HCT116 (cell line): ENCODE measurements around the gene YKT6. TPM values are rescaled to one million over a fixed set of nuclear protein-coding genes. Genes with fewer than 3 reads are reported as not detected.

Experiments used
- ATAC-seq: fragments of 200-7000 bp; cut with Tn5 transposase; 2 replicates; pipeline ENCODE4 v1.9.1; 2020; ENCODE audit warnings: mild to moderate bottlenecking, moderate library complexity
- BruUV-seq: library from RNA; stranded (reverse); fragments of 400-500 nt; replicated peaks from 2 replicates; lab custom pipeline; 2021; lab: Mats Ljungman, UMichigan
- CTCF ChIA-PET: fragments of 300-600 bp; sonication (Branson Sonifier 250); formaldehyde crosslinking; loops from one replicate; lab custom pipeline; 2021; ENCODE audit warnings: antibody characterized with exemption; lab: Charles Lee
- POLR2A ChIA-PET: fragments of 300-600, 350-600 bp; sonication (Branson Sonifier 250); formaldehyde crosslinking; loops from one replicate; lab custom pipeline; 2021; ENCODE audit warnings: antibody characterized with exemption; lab: Charles Lee
- RAD21 ChIA-PET, 2 experiments: fragments of 300-600 bp; sonication (Branson Sonifier 250); formaldehyde crosslinking; loops; one replicate each; lab custom pipeline; 2023; ENCODE audit warnings: low total read pairs in 2 of 2; ENCODE audit not compliant: uncharacterized antibody in 2 of 2, unreplicated experiment in 2 of 2, low non-redundant PET in 1 of 2; lab: Charles Lee
- DNase-seq: peaks from one replicate; pipeline ENCODE4 v3.0.0-alpha.2; 2010; ENCODE audit warnings: low read depth, low spot score
- H2AFZ ChIP-seq: fragments of 200-600 bp; shearing (Covaris generic), sonication (generic); 2 replicates; pipeline ENCODE4 v1.6.1; 2017; ENCODE audit warnings: low read depth, mixed run types, mixed read lengths, antibody characterized with exemption, low read length; ENCODE audit not compliant: poor library complexity, severe bottlenecking
- H3K27ac ChIP-seq: 2 replicates; pipeline ENCODE4 v1.5.1; 2012; ENCODE audit warnings: low read depth, low read length
- H3K27me3 ChIP-seq: fragments of 200-600 bp; sonication (generic); 2 replicates; pipeline ENCODE4 v1.6.1; 2016; ENCODE audit warnings: mixed run types, low read length, mixed read lengths; ENCODE audit not compliant: insufficient read depth
- H3K36me3 ChIP-seq, 2 experiments: fragments of 200-500 bp in 1 of 2; fragments of 200-600 bp in 1 of 2; sonication (Bioruptor generic) in 1 of 2; sonication (generic) in 1 of 2; 2 replicates each; pipeline versions ENCODE4 v1.5.1 to v1.6.1; 2014 to 2016; ENCODE audit warnings: low read length in 2 of 2, inconsistent platforms in 1 of 2, mixed read lengths in 1 of 2, mixed run types in 1 of 2; ENCODE audit not compliant: insufficient read depth in 2 of 2, control insufficient read depth in 1 of 2
- H3K4me1 ChIP-seq, 2 experiments: fragments of 200-600 bp in 1 of 2; sonication (generic) in 1 of 2; 2 replicates each; pipeline versions ENCODE4 v1.5.1 to v1.6.1; 2012 to 2017; ENCODE audit warnings: low read length in 2 of 2, inconsistent platforms in 1 of 2, mild to moderate bottlenecking in 1 of 2, mixed read lengths in 1 of 2, mixed run types in 1 of 2, moderate library complexity in 1 of 2; ENCODE audit not compliant: insufficient read depth in 2 of 2, control insufficient read depth in 1 of 2
- H3K4me2 ChIP-seq: fragments of 200-600 bp; sonication (generic); 2 replicates; pipeline ENCODE4 v1.6.1; 2017; ENCODE audit warnings: mixed run types, low read length, mixed read lengths
- H3K4me3 ChIP-seq, 2 experiments: fragments of 200-600 bp in 1 of 2; sonication (generic) in 1 of 2; replicated peaks in 1 of 2; 2 replicates each; pipeline ENCODE4 v1.5.1; 2011 to 2016; ENCODE audit warnings: low read length in 2 of 2, control low read depth in 1 of 2, low read depth in 1 of 2, mild to moderate bottlenecking in 1 of 2, mixed read lengths in 1 of 2, mixed run types in 1 of 2
- H3K79me2 ChIP-seq: fragments of 200-600 bp; sonication (generic); 2 replicates; pipeline ENCODE4 v1.6.1; 2017; ENCODE audit warnings: mild to moderate bottlenecking, mixed run types, low read length, moderate library complexity, mixed read lengths; ENCODE audit not compliant: insufficient read depth
- H3K9ac ChIP-seq: fragments of 200-600 bp; sonication (generic); 2 replicates; pipeline ENCODE4 v1.6.1; 2016; ENCODE audit warnings: low read length, mixed read lengths
- H3K9me2 ChIP-seq: fragments of 200-600 bp; sonication (generic), shearing (Covaris generic); 2 replicates; pipeline ENCODE4 v1.6.1; 2017; ENCODE audit warnings: mixed run types, mild to moderate bottlenecking, moderate library complexity; ENCODE audit not compliant: insufficient read depth
- H3K9me3 ChIP-seq, 2 experiments: fragments of 200-500 bp in 1 of 2; fragments of 200-600 bp in 1 of 2; sonication (Bioruptor generic) in 1 of 2; sonication (generic) in 1 of 2; 2 replicates each; pipeline ENCODE4 v1.6.1; 2014 to 2017; ENCODE audit warnings: low read length in 2 of 2, mixed read lengths in 2 of 2, inconsistent platforms in 1 of 2, low read depth in 1 of 2, mild to moderate bottlenecking in 1 of 2, mixed run types in 1 of 2, moderate library complexity in 1 of 2; ENCODE audit not compliant: control insufficient read depth in 1 of 2, insufficient read depth in 1 of 2
- H4K20me1 ChIP-seq: fragments of 200-600 bp; sonication (generic), shearing (Covaris generic); 2 replicates; pipeline ENCODE4 v1.6.1; 2017; ENCODE audit warnings: mixed run types, mild to moderate bottlenecking, moderate library complexity; ENCODE audit not compliant: insufficient read depth
- POLR2A ChIP-seq: IDR thresholded peaks from 2 replicates; pipeline ENCODE4 v1.7.0; 2011; ENCODE audit warnings: borderline replicate concordance; ENCODE audit not compliant: insufficient read depth, insufficient read length; ENCODE audit errors: extremely low read depth
- RAD21 ChIP-seq: IDR thresholded peaks from 2 replicates; pipeline ENCODE4 v1.6.1; 2012; ENCODE audit warnings: low read depth, mild to moderate bottlenecking
- intact Hi-C: fragments of 100-400 bp; cut with micrococcal nuclease; formaldehyde crosslinking; loops from 2 replicates; pipeline ENCODE4 v1.10.0; 2022
- total RNA-seq: library from RNA; stranded (reverse); gene quantifications from one replicate; pipeline ENCODE4 v1.2.1, GENCODE V29; 2021; ENCODE audit not compliant: unreplicated experiment
- TF ChIP-seq, protein P1 (sequence below), 3 experiments: fragments of 200-600 bp in 1 of 3; sonication (generic) in 1 of 3; IDR thresholded peaks in 2 of 3; conservative IDR thresholded peaks in 1 of 3; 2 replicates each; pipeline ENCODE4 v1.5.1; 2012 to 2017; ENCODE audit warnings: low read depth in 2 of 3, low read length in 2 of 3, antibody characterized with exemption in 1 of 3, borderline replicate concordance in 1 of 3, control low read depth in 1 of 3, mild to moderate bottlenecking in 1 of 3, mixed read lengths in 1 of 3, mixed run types in 1 of 3, moderate library complexity in 1 of 3; ENCODE audit not compliant: insufficient read depth in 1 of 3
- TF ChIP-seq, protein P2 (sequence below): IDR thresholded peaks from 2 replicates; pipeline ENCODE4 v1.6.1; 2011; ENCODE audit warnings: mild to moderate bottlenecking, low read length, moderate library complexity; ENCODE audit not compliant: insufficient replicate concordance; ENCODE audit errors: extremely low read depth

Gene YKT6
- total RNA-seq, 1 experiment from 2014 or later, result 84.8 TPM

DNA sequence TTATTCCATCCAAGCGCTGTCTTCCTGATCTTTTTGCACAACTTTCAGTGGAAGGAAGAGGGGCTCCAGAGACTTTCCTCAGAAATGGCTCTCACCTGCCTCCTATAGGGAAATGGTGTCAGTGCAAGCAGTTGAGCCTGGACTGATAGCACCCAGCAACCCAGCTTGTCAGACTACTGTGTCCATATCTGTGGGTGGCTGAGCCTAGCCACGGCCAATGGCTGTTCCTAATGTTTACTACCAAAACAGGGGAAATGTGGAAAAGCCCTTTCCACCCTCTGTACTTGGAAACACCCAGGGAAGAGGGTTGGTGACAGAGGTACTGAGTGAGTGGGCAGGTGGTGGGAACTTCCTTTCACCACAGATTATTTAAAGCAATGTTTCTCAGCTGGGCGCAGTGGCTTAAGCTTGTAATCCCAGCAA lies 4.3 kb upstream of the YKT6 start:
- no peaks in the 10 kb centered on the region for H3K9me2 ChIP-seq
- CTCF ChIA-PET, result interaction anchor here (1.0 to 1.9 kb wide), 5 partner anchors 55 to 177 kb away, joined by 3 to 10 read pairs (median 5); no protein-coding TSS in a partner anchor
- H3K4me2 ChIP-seq, result no peak overlapping the region
- no peaks in the 10 kb centered on the region for H3K27me3 ChIP-seq
- H4K20me1 ChIP-seq, result no peaks in the 10 kb centered on the region
- no peak overlapping the region for H3K27ac ChIP-seq
- ATAC-seq, result peak; percentile 61
- H3K9ac ChIP-seq, result no peak overlapping the region
- peaks cover 0 to 16% of the 10 kb centered on the region in 2 experiments; a peak in 1 of 4 replicates for H3K4me1 ChIP-seq
- POLR2A ChIA-PET, result interaction anchor here (0.6 to 1.5 kb wide), 2 partner anchors 115 to 177 kb away, joined by 3 to 6 read pairs; no protein-coding TSS in a partner anchor
- DNase-seq, result peak; percentile 47
- H3K4me3 ChIP-seq, result no peak overlapping the region
- peak overlapping the region; percentile 52 for H2AFZ ChIP-seq
- intact Hi-C loops, result loop anchor here (1.0 to 2.0 kb wide), 3 partner anchors 65 to 124 kb away; partner anchors contain the start of gene POLM
- TF ChIP-seq, protein P1, sequence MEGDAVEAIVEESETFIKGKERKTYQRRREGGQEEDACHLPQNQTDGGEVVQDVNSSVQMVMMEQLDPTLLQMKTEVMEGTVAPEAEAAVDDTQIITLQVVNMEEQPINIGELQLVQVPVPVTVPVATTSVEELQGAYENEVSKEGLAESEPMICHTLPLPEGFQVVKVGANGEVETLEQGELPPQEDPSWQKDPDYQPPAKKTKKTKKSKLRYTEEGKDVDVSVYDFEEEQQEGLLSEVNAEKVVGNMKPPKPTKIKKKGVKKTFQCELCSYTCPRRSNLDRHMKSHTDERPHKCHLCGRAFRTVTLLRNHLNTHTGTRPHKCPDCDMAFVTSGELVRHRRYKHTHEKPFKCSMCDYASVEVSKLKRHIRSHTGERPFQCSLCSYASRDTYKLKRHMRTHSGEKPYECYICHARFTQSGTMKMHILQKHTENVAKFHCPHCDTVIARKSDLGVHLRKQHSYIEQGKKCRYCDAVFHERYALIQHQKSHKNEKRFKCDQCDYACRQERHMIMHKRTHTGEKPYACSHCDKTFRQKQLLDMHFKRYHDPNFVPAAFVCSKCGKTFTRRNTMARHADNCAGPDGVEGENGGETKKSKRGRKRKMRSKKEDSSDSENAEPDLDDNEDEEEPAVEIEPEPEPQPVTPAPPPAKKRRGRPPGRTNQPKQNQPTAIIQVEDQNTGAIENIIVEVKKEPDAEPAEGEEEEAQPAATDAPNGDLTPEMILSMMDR (IDR thresholded peaks at IDR 0.05 in 2 of 3, conservative IDR thresholded peaks at IDR 0.05 in 1 of 3; ENCODE audit: borderline replicate concordance in 1 of 3, insufficient read depth in 1 of 3, low read depth in 2 of 3, low read length in 2 of 3), result peak; percentile 74 to 82 (median 76); a peak in 5 of 6 replicates
- TF ChIP-seq POLR2A (no peak), RAD21 (peak; percentile 90)
- TF ChIP-seq, protein P2, sequence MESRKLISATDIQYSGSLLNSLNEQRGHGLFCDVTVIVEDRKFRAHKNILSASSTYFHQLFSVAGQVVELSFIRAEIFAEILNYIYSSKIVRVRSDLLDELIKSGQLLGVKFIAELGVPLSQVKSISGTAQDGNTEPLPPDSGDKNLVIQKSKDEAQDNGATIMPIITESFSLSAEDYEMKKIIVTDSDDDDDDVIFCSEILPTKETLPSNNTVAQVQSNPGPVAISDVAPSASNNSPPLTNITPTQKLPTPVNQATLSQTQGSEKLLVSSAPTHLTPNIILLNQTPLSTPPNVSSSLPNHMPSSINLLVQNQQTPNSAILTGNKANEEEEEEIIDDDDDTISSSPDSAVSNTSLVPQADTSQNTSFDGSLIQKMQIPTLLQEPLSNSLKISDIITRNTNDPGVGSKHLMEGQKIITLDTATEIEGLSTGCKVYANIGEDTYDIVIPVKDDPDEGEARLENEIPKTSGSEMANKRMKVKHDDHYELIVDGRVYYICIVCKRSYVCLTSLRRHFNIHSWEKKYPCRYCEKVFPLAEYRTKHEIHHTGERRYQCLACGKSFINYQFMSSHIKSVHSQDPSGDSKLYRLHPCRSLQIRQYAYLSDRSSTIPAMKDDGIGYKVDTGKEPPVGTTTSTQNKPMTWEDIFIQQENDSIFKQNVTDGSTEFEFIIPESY, result no peak
- no peaks in the 10 kb centered on the region for H3K9me3 ChIP-seq
- RAD21 ChIA-PET, result interaction anchor here in 1 of 2 experiments (1.0 kb wide), 1 partner anchor 65 kb away, joined by 4 read pairs; no protein-coding TSS in a partner anchor
- BruUV-seq, result no TSS peak
- H3K36me3 ChIP-seq, result no peaks in the 10 kb centered on the region
- peaks cover 6% of the 10 kb centered on the region for H3K79me2 ChIP-seq
